Ammon's horn (tissue), 1 donor: Measurements from ENCODE around the gene MEP1B.

Experiments
- DNase-seq: peaks from one replicate; pipeline ENCODE4 v3.0.0-alpha.2; 2016; ENCODE audit warnings: low spot score

The MEP1B gene

GRCh38 chr18:32267463-32267862 is 77.6 kb downstream of the MEP1B start:
- DNase-seq = no peak
